ENCODE measurements around the gene MAB21L1. TPM values are rescaled to one million over a fixed set of nuclear protein-coding genes. Genes with fewer than 3 reads are reported as not detected.

MAB21L1 gene
- polyA plus RNA-seq, 1 donor from 2014 or later = 0.07 TPM

GRCh38 chr13:35469806-35470525, 6.5 kb downstream of the MAB21L1 start:
- H3K79me2 ChIP-seq (replicated peaks; ENCODE audit: insufficient read depth, low read length) = no peaks in the 10 kb centered on the region
- peaks cover 60% of the 10 kb centered on the region for H3K27me3 ChIP-seq (ENCODE audit: insufficient read depth, low read depth, low read length)
- H3K27ac ChIP-seq (ENCODE audit: low read length) = no peak overlapping the region

GRCh38 chr13:35468195-35468594, 8.3 kb downstream of the MAB21L1 start:
- no peaks in the 10 kb centered on the region for H3F3A ChIP-seq (ENCODE audit: insufficient read depth, low read length, poor library complexity, severe bottlenecking)
- H2AFZ ChIP-seq (ENCODE audit: low read depth, low read length) = no peak overlapping the region
- H3K4me3 ChIP-seq (ENCODE audit: low read length) = no peak overlapping the region
- no peak overlapping the region for H3K27ac ChIP-seq (ENCODE audit: low read length)
- H3K9me2 ChIP-seq (ENCODE audit: insufficient read depth, low read length) = no peaks in the 10 kb centered on the region
- H3K9ac ChIP-seq (ENCODE audit: low read length) = no peak overlapping the region
- H3K9me3 ChIP-seq (ENCODE audit: low read length) = no peaks in the 10 kb centered on the region
- H3K27me3 ChIP-seq (ENCODE audit: insufficient read depth, low read depth, low read length) = peaks cover 42% of the 10 kb centered on the region
- no peaks in the 10 kb centered on the region for H3K36me3 ChIP-seq (ENCODE audit: insufficient read depth, low read length)
- no peaks in the 10 kb centered on the region for H3K79me2 ChIP-seq (replicated peaks; ENCODE audit: insufficient read depth, low read length)
- H4K20me1 ChIP-seq (ENCODE audit: insufficient read depth) = no peaks in the 10 kb centered on the region
- H3K4me2 ChIP-seq (ENCODE audit: low read length) = no peak overlapping the region
- TF ChIP-seq MXI1 (conservative IDR thresholded peaks at IDR 0.05; ENCODE audit: poor library complexity, severe bottlenecking) (no peak), SMC3 (conservative IDR thresholded peaks at IDR 0.05; ENCODE audit: poor library complexity) (no peak), REST (IDR thresholded peaks at IDR 0.05; ENCODE audit: borderline replicate concordance) (no peak), POLR2AphosphoS5 (IDR thresholded peaks at IDR 0.05) (no peak), CTCF (IDR thresholded peaks at IDR 0.05; ENCODE audit: poor library complexity, severe bottlenecking) (no peak)

More at GRCh38 chr13:35469806-35470525, 6.5 kb downstream of the MAB21L1 start:
- no peak overlapping the region for H3K9ac ChIP-seq (ENCODE audit: low read length)
- no peaks in the 10 kb centered on the region for H3K36me3 ChIP-seq (ENCODE audit: insufficient read depth, low read length)
- H4K20me1 ChIP-seq (ENCODE audit: insufficient read depth) = no peaks in the 10 kb centered on the region
- H3K4me2 ChIP-seq (ENCODE audit: low read length) = no peak overlapping the region
- H3F3A ChIP-seq (ENCODE audit: insufficient read depth, low read length, poor library complexity, severe bottlenecking) = no peaks in the 10 kb centered on the region
- no peaks in the 10 kb centered on the region for H3K9me2 ChIP-seq (ENCODE audit: insufficient read depth, low read length)
- H3K9me3 ChIP-seq (ENCODE audit: low read length) = no peaks in the 10 kb centered on the region
- H3K4me3 ChIP-seq (ENCODE audit: low read length) = no peak overlapping the region
- no peak overlapping the region for H2AFZ ChIP-seq (ENCODE audit: low read depth, low read length)
- TF ChIP-seq CTCF (IDR thresholded peaks at IDR 0.05; ENCODE audit: poor library complexity, severe bottlenecking) = no peak
- no peak for TF ChIP-seq TAF1 (IDR thresholded peaks at IDR 0.05; ENCODE audit: low read depth)
- no peak for TF ChIP-seq REST (IDR thresholded peaks at IDR 0.05; ENCODE audit: borderline replicate concordance)
- TF ChIP-seq POLR2AphosphoS5 (IDR thresholded peaks at IDR 0.05) = no peak
- TF ChIP-seq MXI1 (conservative IDR thresholded peaks at IDR 0.05; ENCODE audit: poor library complexity, severe bottlenecking) = no peak
- no peak for TF ChIP-seq EP300 (conservative IDR thresholded peaks at IDR 0.05; ENCODE audit: poor library complexity, severe bottlenecking)
- TF ChIP-seq EZH2 (IDR thresholded peaks at IDR 0.05; ENCODE audit: borderline replicate concordance, insufficient read depth, low read length, poor library complexity, severe bottlenecking) = no peak
- no peak for TF ChIP-seq SMC3 (conservative IDR thresholded peaks at IDR 0.05; ENCODE audit: poor library complexity)
- TF ChIP-seq RAD21 (conservative IDR thresholded peaks at IDR 0.05) = no peak

Data from neural cell (in vitro differentiated cells).